Thymus (tissue), 11 donors: ENCODE measurements around the gene CRB2. TPM values are rescaled to one million over a fixed set of nuclear protein-coding genes. Genes with fewer than 3 reads are reported as not detected.

ENCODE experiments used
- DNase-seq, 9 donors: peaks; one replicate each; pipeline ENCODE4 v3.0.0-alpha.2; 2013; ENCODE audit warnings: low spot score in 9 of 9, low read depth in 6 of 9, missing footprints in 1 of 9
- H3K27ac ChIP-seq, 2 donors: one replicate each; pipeline ENCODE4 v1.5.1; 2013; ENCODE audit warnings: control low read depth in 1 of 2, low read depth in 1 of 2, low read length in 1 of 2, mild to moderate bottlenecking in 1 of 2, moderate library complexity in 1 of 2
- H3K27me3 ChIP-seq, 2 donors: one replicate each; pipeline ENCODE4 v1.5.1; 2013; ENCODE audit warnings: low read length in 1 of 2; ENCODE audit not compliant: control insufficient read depth in 2 of 2, insufficient read depth in 1 of 2
- H3K36me3 ChIP-seq, 2 donors: one replicate each; pipeline ENCODE4 v1.5.1; 2013; ENCODE audit warnings: low read length in 1 of 2, mild to moderate bottlenecking in 1 of 2, moderate library complexity in 1 of 2; ENCODE audit not compliant: control insufficient read depth in 2 of 2, insufficient read depth in 2 of 2
- H3K4me1 ChIP-seq, 2 donors: one replicate each; pipeline ENCODE4 v1.5.1; 2013; ENCODE audit warnings: low read length in 2 of 2; ENCODE audit not compliant: control insufficient read depth in 2 of 2, insufficient read depth in 2 of 2
- H3K4me3 ChIP-seq, 2 donors: one replicate each; pipeline ENCODE4 v1.5.1; 2013; ENCODE audit warnings: low read length in 2 of 2, control low read depth in 1 of 2, mild to moderate bottlenecking in 1 of 2
- H3K9me3 ChIP-seq, 2 donors: one replicate each; pipeline ENCODE4 v1.5.1; 2013; ENCODE audit warnings: low read length in 1 of 2, mild to moderate bottlenecking in 1 of 2; ENCODE audit not compliant: control insufficient read depth in 2 of 2, insufficient read depth in 1 of 2
- WGBS: extraction: QIAGEN DNeasy Blood & Tissue Kit; methylation state at CpG from one replicate; pipeline ENCODE4 v1.1.7; 2013; 5-methylcytosine and 5-hydroxymethylcytosine counted together
- polyA plus RNA-seq: library from polyadenylated mRNA; stranded (reverse); fragments of 200-250 nt; gene quantifications from one replicate; pipeline ENCODE4 v1.2.3, GENCODE V29; 2013
- total RNA-seq: library from RNA; stranded (reverse); fragments of 120-200 nt; gene quantifications from one replicate; pipeline ENCODE4 v1.2.4, GENCODE V29; 2013
- donor health status: healthy.

Gene CRB2
- total and polyA plus RNA-seq, 2 donors = 0.21 to 0.61 TPM

DNA sequence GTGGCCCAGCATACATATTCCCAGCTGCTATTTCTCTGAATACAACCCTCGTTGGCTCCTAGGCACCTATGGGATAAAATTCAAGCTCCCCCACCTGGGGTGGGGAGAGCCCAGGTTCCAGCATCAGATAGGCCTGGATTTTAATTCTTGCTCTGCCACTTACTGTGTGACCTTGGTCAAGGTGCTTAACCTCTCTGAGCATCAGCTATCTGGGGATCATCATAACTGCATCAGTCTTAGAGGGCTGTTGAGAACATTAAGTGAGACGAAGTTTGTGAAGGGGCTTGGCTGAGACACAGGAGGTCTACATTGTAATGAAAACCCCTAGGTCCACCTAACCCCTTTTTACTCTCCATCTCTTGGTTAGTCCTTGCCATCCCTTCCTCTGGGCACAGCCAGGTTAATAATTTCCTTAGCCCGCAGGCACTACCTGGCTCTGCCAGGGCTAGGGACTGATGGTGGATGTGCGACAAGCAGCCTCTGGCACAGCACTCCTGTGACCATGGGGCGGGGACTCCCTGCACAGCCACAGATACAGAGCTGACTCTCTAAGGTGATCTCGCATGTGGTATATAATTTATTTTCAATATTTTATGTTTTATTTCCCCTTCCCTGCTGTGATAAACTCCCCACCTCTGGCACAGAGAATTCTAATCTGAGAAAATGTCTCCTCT lies 68.7 kb downstream of the CRB2 start:
- Histone ChIP-seq H3K36me3 (no peaks in the 10 kb centered on the region), H3K4me1 (peaks cover 0 to 13% of the 10 kb centered on the region in 2 donors), H3K4me3 (no peak overlapping the region), H3K27ac (no peak overlapping the region), H3K27me3 (no peaks in the 10 kb centered on the region), H3K9me3 (no peaks in the 10 kb centered on the region)
- WGBS = 96% methylated on average over 6 of the region's 6 CpGs
- no peak for DNase-seq

GRCh38 chr9:123425261-123425821 lies 69.3 kb downstream of the CRB2 start:
- H3K4me3 ChIP-seq = no peak overlapping the region
- peaks cover 0 to 8% of the 10 kb centered on the region in 2 donors for H3K4me1 ChIP-seq
- DNase-seq = no peak
- no peaks in the 10 kb centered on the region for H3K27me3 ChIP-seq
- no peaks in the 10 kb centered on the region for H3K36me3 ChIP-seq
- no peak overlapping the region for H3K27ac ChIP-seq
- 97% methylated on average over 20 of the region's 20 CpGs for WGBS
- no peaks in the 10 kb centered on the region for H3K9me3 ChIP-seq

GRCh38 chr9:123425836-123426365 lies 69.9 kb downstream of the CRB2 start:
- WGBS = 90% methylated on average over 6 of the region's 6 CpGs
- no peaks in the 10 kb centered on the region for H3K27me3 ChIP-seq
- H3K4me1 ChIP-seq = peaks cover 0 to 3% of the 10 kb centered on the region in 2 donors
- H3K9me3 ChIP-seq = no peaks in the 10 kb centered on the region
- no peak overlapping the region for H3K4me3 ChIP-seq
- no peak for DNase-seq
- H3K36me3 ChIP-seq = no peaks in the 10 kb centered on the region
- no peak overlapping the region for H3K27ac ChIP-seq

- no peaks in the 10 kb centered on the region for H3K4me1 ChIP-seq
- no peaks in the 10 kb centered on the region for H3K36me3 ChIP-seq
- no peak for DNase-seq
- H3K4me3 ChIP-seq = no peak overlapping the region
- 91% methylated on average over 2 of the region's 2 CpGs for WGBS
- H3K27ac ChIP-seq = no peak overlapping the region
- H3K9me3 ChIP-seq = no peaks in the 10 kb centered on the region
- no peaks in the 10 kb centered on the region for H3K27me3 ChIP-seq
Measured at GRCh38 chr9:123426406-123426805, 70.4 kb downstream of the CRB2 start.

Other genes with a start within 250 kb of the CRB2 start
- gene STRBP, start 87.6 kb upstream of the CRB2 start, total RNA-seq = 48.4 TPM
- gene STRBP, start 87.6 kb upstream of the CRB2 start, polyA plus RNA-seq = 41.8 TPM